Stimulated activated CD4-positive, alpha-beta T cell treated with anti-CD3 and anti-CD28 coated beads, Interleukin-15, amount 100 ng/mL, for 24 hours (primary cell): Measurements from ENCODE around the gene IFIT2.
"Not testable (repeated sequence)": the region's sequence is repeated elsewhere in the genome, so short reads cannot be mapped to it uniquely, and the experiment has no call there.

Source experiments
- DNase-seq: peaks from one replicate; pipeline ENCODE4 v3.0.0-alpha.2; 2020

Gene IFIT2

GRCh38 chr10:89281606-89282395 is 20.0 kb upstream of the IFIT2 start:
- no peak for DNase-seq

DNA sequence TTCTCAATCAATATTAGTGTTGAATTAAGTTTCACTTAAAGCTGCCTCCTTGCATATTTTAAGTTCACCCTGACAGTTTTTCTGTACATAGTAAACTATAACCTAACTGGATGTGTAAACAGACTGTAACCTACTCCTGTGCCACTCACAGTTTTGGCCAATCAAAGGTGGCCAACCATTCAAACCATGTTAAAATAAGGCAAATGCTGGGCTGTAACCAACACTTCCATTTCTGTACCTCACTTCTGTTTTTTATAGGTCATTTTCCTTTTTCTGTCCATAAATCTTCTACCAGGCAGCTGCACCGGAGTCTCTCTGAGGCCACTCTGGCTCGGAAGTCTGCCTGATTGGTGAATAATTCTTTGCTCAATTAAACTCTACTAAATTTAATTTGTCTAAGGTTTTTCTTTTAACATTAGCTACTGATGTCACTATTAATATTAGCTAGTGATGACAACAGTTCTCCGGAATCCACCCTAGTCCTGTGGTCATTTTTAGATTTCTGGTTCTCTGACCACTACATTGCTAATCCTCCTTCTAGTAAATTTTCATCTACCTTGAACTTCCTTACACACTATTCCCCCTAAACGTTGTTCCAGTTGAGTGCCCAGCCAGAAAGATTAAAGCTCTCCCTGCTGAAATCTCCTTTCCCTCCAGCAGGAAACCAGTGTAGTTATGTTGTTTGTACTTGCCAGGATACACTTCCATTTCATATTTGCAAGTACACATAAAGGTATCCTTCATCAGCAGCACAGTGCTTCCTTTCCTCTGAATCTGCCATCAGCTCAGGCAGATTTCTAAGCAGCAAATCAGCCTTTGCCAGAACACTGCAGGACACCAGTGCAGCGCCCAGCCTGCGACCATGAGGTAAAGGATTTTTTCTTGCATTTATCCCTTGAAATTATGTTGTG is 18.6 kb upstream of the IFIT2 start:
- no peak for DNase-seq

DNA sequence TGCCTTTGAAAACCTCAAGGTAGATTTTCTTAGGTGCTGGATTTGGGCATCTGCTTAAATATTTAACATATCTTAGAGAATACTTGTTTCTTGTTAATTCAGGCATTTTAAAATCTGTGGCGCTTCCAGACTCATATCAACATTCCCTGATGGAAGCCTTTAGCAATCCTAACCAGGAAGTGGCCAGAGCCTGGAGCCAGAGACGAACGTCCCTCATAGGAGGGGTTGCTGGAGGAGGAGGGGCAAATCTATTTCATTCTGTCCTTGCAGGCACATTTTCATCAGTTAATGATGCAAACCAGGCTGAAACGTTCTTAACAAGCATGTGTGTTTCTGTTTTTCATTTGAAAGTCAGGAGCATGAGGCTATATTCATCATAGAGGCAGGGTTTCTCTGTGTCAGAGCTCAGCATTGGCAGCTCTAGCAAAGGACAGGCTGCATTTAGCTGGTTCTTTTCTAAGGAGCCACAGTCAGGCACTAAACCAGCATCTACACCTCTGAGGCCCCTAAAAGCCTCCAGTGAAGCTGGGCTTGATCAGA is 17.8 kb upstream of the IFIT2 start:
- no peak for DNase-seq

- not testable (repeated sequence) for DNase-seq
These were observed 17.1 kb upstream of the IFIT2 start for GRCh38 chr10:89284711-89285110.

DNA sequence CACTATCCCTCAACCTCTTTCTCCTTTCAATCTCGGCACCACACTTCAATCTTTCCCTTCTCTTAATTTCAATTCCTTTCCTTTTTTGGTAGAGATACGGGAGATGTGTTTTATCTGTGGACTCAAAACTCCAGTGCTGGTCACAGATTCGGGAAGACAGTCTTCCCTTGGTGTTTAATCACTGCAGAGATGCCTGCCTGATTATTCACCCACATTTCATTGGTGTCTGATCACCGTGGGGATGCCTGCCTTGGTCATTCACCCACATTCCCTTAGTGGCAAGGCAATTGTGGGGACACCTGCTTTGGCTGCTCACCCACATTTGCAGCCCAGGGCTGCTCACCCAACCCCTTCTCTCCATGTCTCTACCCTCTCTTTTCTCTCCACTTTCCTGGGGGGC is 16.5 kb upstream of the IFIT2 start:
- not testable (repeated sequence) for DNase-seq

- no peak for DNase-seq
These were observed 7.1 kb upstream of the IFIT2 start for GRCh38 chr10:89294721-89295239.

- DNase-seq: no peak
These were observed 6.2 kb upstream of the IFIT2 start for GRCh38 chr10:89295597-89295996.

- no peak for DNase-seq
These were observed 5.6 kb upstream of the IFIT2 start for GRCh38 chr10:89296220-89296648.

DNA sequence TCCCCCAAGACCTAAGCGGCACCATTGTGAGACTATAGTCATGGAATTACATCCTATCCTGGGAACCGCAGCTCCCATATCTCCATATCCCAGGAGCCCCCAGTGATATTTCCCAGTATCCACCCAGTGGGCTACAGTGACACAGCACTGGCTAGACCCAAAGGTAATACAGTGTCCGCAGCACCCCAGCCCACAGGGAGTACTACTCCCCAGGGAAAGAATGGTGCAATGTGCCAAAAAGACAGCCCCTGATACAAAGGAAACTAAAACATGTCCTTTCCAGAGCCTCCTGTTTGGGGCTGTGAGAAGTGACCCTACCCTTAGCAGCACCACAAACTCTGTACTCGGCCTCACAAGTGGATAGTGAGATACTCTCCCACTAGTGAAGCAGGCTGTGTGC is 4.5 kb upstream of the IFIT2 start:
- no peak for DNase-seq

- DNase-seq: no peak
These were observed 4.1 kb upstream of the IFIT2 start for GRCh38 chr10:89297791-89298190.

DNA sequence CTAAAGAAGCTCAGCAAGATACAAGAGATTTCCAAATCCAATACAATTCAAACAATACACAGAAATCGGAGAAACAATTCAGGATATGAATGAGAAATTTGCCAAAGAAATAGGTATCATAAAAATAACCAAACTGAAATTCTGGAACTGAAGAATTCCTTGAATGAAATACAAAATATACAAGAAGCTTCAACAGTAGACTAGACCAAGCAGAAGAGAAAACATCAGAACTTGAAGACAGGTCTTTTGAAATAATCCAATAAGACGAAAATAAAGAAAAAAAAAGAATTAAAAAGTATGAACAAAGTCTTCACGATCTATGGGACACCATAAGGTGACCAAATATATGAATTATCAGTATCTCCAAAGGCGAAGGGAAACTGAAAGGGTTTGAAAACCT is 2.8 kb upstream of the IFIT2 start:
- no peak for DNase-seq

DNA sequence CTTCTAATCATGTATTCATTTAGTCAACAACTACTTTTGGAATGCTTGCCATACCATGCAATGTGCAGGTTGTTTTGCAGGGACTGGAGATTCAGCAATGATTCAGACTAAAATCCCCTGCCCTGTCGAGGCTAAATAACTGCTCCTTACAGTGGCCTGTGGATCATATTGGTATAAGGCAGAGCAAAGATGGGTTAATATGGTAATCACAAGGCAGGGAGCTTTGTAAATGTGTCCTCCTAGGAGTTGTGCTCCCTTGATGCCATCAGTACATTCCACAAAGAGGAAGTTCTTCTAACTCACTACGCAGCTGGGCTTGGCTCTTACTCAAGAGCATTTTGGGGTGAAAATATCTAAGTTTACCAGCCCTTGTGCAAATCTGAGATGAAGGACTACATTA is 614 bp upstream of the IFIT2 start:
- no peak for DNase-seq

DNA sequence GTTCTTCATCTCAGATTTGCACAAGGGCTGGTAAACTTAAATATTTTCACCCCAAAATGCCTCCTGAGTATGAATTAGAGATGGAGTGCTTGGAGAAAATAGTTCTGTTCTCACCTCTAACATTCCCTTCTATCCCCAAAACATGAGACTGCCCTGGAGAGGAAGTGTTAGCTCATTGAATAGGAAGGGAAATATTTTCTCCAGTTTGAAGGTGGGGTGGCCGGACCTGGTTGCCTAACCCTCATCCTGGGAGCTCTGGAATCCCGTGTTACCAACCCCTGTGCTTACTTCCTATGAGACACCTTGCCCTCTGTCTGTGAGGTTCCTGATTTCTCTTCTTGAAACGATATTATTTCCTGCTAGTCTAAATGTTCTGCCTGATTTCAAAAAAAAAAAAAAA is 779 bp downstream of the IFIT2 start:
- DNase-seq: no peak

GRCh38 chr10:89303161-89303560 is 1.3 kb downstream of the IFIT2 start:
- DNase-seq: no peak

DNA sequence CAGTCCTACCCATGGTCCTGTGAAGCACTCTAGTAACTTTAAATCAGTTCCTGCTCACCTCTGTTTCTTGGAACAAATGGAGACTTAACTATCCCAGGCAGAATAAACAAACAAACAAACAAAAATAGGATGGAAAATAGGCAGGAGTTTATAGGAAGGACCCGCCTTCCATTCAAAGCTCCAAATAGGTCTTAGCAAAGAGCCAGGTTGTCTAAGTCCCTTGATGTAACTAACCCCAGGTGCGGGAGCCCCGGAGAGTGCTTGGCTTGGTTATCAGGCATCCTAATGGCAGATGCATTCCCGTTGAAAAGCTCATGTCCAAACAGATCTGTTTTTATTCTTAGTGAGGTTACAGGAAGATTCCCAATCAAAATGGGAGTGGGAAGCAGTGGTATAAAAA is 2.2 kb downstream of the IFIT2 start:
- DNase-seq: no peak

- no peak for DNase-seq
These were observed 2.6 kb downstream of the IFIT2 start for GRCh38 chr10:89304446-89304845.

- DNase-seq: no peak
These were observed 3.1 kb downstream of the IFIT2 start for GRCh38 chr10:89304925-89305324.

DNA sequence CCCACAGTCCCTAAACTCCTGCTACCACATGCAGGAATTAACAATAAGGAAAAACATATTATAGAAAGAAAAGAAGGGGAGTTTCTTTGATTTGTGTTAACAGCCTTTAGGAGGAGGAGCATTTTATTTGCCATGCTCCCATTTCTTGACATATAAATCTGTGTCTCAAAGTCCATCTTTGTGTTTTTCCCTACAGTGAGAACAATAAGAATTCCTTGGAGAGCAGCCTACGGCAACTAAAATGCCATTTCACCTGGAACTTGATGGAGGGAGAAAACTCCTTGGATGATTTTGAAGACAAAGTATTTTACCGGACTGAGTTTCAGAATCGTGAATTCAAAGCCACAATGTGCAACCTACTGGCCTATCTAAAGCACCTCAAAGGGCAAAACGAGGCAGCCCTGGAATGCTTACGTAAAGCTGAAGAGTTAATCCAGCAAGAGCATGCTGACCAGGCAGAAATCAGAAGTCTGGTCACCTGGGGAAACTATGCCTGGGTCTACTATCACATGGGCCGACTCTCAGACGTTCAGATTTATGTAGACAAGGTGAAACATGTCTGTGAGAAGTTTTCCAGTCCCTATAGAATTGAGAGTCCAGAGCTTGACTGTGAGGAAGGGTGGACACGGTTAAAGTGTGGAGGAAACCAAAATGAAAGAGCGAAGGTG is 4.1 kb downstream of the IFIT2 start:
- DNase-seq: no peak

DNA sequence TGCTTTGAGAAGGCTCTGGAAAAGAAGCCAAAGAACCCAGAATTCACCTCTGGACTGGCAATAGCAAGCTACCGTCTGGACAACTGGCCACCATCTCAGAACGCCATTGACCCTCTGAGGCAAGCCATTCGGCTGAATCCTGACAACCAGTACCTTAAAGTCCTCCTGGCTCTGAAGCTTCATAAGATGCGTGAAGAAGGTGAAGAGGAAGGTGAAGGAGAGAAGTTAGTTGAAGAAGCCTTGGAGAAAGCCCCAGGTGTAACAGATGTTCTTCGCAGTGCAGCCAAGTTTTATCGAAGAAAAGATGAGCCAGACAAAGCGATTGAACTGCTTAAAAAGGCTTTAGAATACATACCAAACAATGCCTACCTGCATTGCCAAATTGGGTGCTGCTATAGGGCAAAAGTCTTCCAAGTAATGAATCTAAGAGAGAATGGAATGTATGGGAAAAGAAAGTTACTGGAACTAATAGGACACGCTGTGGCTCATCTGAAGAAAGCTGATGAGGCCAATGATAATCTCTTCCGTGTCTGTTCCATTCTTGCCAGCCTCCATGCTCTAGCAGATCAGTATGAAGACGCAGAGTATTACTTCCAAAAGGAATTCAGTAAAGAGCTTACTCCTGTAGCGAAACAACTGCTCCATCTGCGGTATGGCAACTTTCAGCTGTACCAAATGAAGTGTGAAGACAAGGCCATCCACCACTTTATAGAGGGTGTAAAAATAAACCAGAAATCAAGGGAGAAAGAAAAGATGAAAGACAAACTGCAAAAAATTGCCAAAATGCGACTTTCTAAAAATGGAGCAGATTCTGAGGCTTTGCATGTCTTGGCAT is 4.8 kb downstream of the IFIT2 start:
- DNase-seq: no peak

DNA sequence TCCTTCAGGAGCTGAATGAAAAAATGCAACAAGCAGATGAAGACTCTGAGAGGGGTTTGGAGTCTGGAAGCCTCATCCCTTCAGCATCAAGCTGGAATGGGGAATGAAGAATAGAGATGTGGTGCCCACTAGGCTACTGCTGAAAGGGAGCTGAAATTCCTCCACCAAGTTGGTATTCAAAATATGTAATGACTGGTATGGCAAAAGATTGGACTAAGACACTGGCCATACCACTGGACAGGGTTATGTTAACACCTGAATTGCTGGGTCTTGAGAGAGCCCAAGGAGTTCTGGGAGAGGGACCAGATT is 5.4 kb downstream of the IFIT2 start:
- no peak for DNase-seq

DNA sequence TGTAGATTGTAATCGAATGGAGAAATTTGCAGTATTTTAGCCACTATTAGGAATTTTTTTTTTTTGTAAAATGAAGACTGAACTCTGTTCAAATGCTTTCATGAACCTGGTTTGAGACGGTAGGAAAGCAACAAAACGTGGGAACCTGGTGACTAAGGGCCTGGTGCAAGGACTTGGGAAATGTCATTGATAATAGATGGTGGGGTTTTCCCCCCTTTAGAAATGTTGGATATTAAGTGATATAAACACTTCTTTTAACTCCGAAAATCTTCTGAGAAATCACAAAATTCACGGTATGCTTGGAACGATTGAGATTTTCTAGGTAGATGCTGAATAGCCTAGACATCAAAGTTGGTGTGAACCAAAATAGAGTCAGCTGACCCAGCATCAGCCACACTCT is 6.4 kb downstream of the IFIT2 start:
- DNase-seq: no peak

- no peak for DNase-seq
These were observed 6.9 kb downstream of the IFIT2 start for GRCh38 chr10:89308736-89309135.
